ENCODE measurements around the gene RALBP1.

DNA sequence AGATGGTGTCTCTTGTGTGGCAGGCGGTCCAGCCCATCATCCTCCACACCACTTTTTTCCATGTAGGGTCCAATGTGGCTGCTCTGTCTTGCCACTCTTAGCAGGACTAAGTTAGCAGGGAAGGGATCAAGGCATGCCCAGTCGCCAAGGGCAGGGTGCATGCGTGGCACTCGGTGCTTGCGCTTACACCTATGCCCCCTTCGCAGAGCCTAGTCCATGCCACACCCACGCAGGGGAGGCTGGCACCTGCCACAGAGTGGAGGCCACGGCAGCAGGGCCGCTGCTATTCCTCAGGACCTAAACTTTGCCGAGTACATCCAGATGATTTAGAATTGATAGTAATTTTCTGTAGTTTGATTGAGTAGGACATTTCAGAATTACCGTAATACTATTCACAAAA lies 59.5 kb downstream of the RALBP1 start:
- TF ChIP-seq, protein P1, sequence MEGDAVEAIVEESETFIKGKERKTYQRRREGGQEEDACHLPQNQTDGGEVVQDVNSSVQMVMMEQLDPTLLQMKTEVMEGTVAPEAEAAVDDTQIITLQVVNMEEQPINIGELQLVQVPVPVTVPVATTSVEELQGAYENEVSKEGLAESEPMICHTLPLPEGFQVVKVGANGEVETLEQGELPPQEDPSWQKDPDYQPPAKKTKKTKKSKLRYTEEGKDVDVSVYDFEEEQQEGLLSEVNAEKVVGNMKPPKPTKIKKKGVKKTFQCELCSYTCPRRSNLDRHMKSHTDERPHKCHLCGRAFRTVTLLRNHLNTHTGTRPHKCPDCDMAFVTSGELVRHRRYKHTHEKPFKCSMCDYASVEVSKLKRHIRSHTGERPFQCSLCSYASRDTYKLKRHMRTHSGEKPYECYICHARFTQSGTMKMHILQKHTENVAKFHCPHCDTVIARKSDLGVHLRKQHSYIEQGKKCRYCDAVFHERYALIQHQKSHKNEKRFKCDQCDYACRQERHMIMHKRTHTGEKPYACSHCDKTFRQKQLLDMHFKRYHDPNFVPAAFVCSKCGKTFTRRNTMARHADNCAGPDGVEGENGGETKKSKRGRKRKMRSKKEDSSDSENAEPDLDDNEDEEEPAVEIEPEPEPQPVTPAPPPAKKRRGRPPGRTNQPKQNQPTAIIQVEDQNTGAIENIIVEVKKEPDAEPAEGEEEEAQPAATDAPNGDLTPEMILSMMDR (IDR thresholded peaks at IDR 0.05) = no peak
- TF ChIP-seq POLR2A (IDR thresholded peaks at IDR 0.05) = no peak

Data from adrenal gland (tissue), 5 donors.